HG02884 (cell line): Measurements from ENCODE around the gene TMEM11.

Experiments used
- ATAC-seq: cut with Tn5 transposase; IDR thresholded peaks from one replicate; pipeline ENCODE4 v1.9.1; 2021; ENCODE audit warnings: mild to moderate bottlenecking, moderate library complexity; ENCODE audit not compliant: unreplicated experiment

TMEM11 gene

GRCh38 chr17:21186399-21187187, 27.4 kb downstream of the TMEM11 start:
- no peak for ATAC-seq

GRCh38 chr17:21185061-21185460, 28.9 kb downstream of the TMEM11 start:
- no peak for ATAC-seq

GRCh38 chr17:21184570-21184969, 29.4 kb downstream of the TMEM11 start:
- no peak for ATAC-seq

GRCh38 chr17:21183468-21183867, 30.5 kb downstream of the TMEM11 start:
- ATAC-seq = no peak

- no peak for ATAC-seq
Observed at GRCh38 chr17:21177854-21178600, 35.9 kb downstream of the TMEM11 start.

GRCh38 chr17:21177401-21177800, 36.6 kb downstream of the TMEM11 start:
- no peak for ATAC-seq

- ATAC-seq = no peak
Observed at GRCh38 chr17:21176773-21177395, 37.1 kb downstream of the TMEM11 start.

- ATAC-seq = no peak
Observed at GRCh38 chr17:21174713-21175112, 39.2 kb downstream of the TMEM11 start.

GRCh38 chr17:21174186-21174585, 39.8 kb downstream of the TMEM11 start:
- ATAC-seq = no peak

GRCh38 chr17:21173543-21173942, 40.4 kb downstream of the TMEM11 start:
- ATAC-seq = no peak

- no peak for ATAC-seq
Observed at GRCh38 chr17:21172846-21173245, 41.1 kb downstream of the TMEM11 start.

- ATAC-seq = no peak
Observed at GRCh38 chr17:21171970-21172510, 41.9 kb downstream of the TMEM11 start.

GRCh38 chr17:21171309-21171922, 42.5 kb downstream of the TMEM11 start:
- peak; percentile 77 for ATAC-seq

- no peak for ATAC-seq
Observed at GRCh38 chr17:21170809-21171208, 43.2 kb downstream of the TMEM11 start.

GRCh38 chr17:21169496-21169895, 44.5 kb downstream of the TMEM11 start:
- ATAC-seq = no peak

- ATAC-seq = no peak
Observed at GRCh38 chr17:21168555-21168865, 45.5 kb downstream of the TMEM11 start.

- ATAC-seq = no peak
Observed at GRCh38 chr17:21167303-21167702, 46.7 kb downstream of the TMEM11 start.

GRCh38 chr17:21166595-21167210, 47.3 kb downstream of the TMEM11 start:
- ATAC-seq = no peak

GRCh38 chr17:21165922-21166594, 47.9 kb downstream of the TMEM11 start:
- no peak for ATAC-seq

GRCh38 chr17:21164620-21165019, 49.3 kb downstream of the TMEM11 start:
- no peak for ATAC-seq
